GM12801 (cell line): ENCODE results near the gene NKAIN4.

Experiments
- CTCF ChIP-seq: IDR thresholded peaks from one replicate; pipeline ENCODE4 v1.5.1; 2011; ENCODE audit warnings: control low read depth; ENCODE audit not compliant: insufficient read length; ENCODE audit errors: extremely low read depth

The NKAIN4 gene

GRCh38 chr20:63259734-63260460 lies 5.6 kb upstream of the NKAIN4 start:
- no peak for TF ChIP-seq CTCF

GRCh38 chr20:63258781-63259180 lies 4.5 kb upstream of the NKAIN4 start:
- no peak for TF ChIP-seq CTCF

- no peak for TF ChIP-seq CTCF
Observed at GRCh38 chr20:63257629-63258028, 3.4 kb upstream of the NKAIN4 start.

GRCh38 chr20:63256954-63257353 lies 2.7 kb upstream of the NKAIN4 start:
- TF ChIP-seq CTCF, result no peak

GRCh38 chr20:63255931-63256704 lies 1.9 kb upstream of the NKAIN4 start:
- no peak for TF ChIP-seq CTCF

GRCh38 chr20:63254606-63255384 lies 532 bp upstream of the NKAIN4 start:
- TF ChIP-seq CTCF, result no peak

GRCh38 chr20:63253438-63254231 lies 628 bp downstream of the NKAIN4 start:
- TF ChIP-seq CTCF, result no peak
